GM12878 (cell line): ENCODE measurements around the gene GAMT. TPM values are rescaled to one million over a fixed set of nuclear protein-coding genes. Genes with fewer than 3 reads are reported as not detected.

ENCODE experiments used
- ATAC-seq: fragments of 200-7000 bp; cut with Tn5 transposase; 3 replicates; pipeline ENCODE4 v1.9.1; 2020; ENCODE audit warnings: mild to moderate bottlenecking, moderate library complexity
- Bru-seq: library from RNA; stranded (reverse); fragments of 400-500 nt; gene quantifications from one replicate; lab custom pipeline; 2021; lab: Mats Ljungman, UMichigan
- BruChase-seq, 2 experiments: library from RNA; stranded (reverse); fragments of 400-500 nt; gene quantifications; one replicate each; lab custom pipeline; 2021; lab: Mats Ljungman, UMichigan
- BruUV-seq: library from RNA; stranded (reverse); fragments of 400-500 nt; replicated peaks from 2 replicates; lab custom pipeline; 2021; lab: Mats Ljungman, UMichigan
- CTCF ChIA-PET: fragments of 300-600 bp; sonication (Branson Sonifier 250); formaldehyde crosslinking; extraction: SDS; loops from one replicate; lab custom pipeline; 2021; ENCODE audit warnings: inconsistent platforms; lab: Yijun Ruan, JAX
- POLR2A ChIA-PET: fragments of 350-600 bp; formaldehyde crosslinking; extraction: SDS; loops from one replicate; lab custom pipeline; 2021; ENCODE audit warnings: inconsistent platforms; lab: Charles Lee
- RAD21 ChIA-PET: fragments of 300-600 bp; sonication (Branson Sonifier 250); formaldehyde crosslinking; loops from one replicate; lab custom pipeline; 2023; ENCODE audit warnings: antibody characterized with exemption; ENCODE audit not compliant: unreplicated experiment; lab: Charles Lee
- SMC1A ChIA-PET: fragments of 300-600 bp; sonication (Branson Sonifier 250); formaldehyde crosslinking; loops from one replicate; lab custom pipeline; 2023; ENCODE audit not compliant: unreplicated experiment, uncharacterized antibody; lab: Charles Lee
- DNase-seq: peaks from one replicate; pipeline ENCODE4 v3.0.0-alpha.2; 2011; ENCODE audit warnings: low read depth, low spot score
- FAIRE-seq: peaks from 3 replicates; lab custom pipeline; 2011; peaks lifted over from hg19 to GRCh38; lab: Jason Lieb, UNC
- H2AFZ ChIP-seq: 2 replicates; pipeline ENCODE4 v1.6.0; 2011; ENCODE audit warnings: low read depth, low read length, control low read depth; ENCODE audit not compliant: control insufficient read depth
- H3K27ac ChIP-seq: 2 replicates; pipeline ENCODE4 v1.5.1; 2011; ENCODE audit warnings: control low read depth; ENCODE audit not compliant: control insufficient read depth, insufficient read depth
- H3K27me3 ChIP-seq, 2 experiments: replicated peaks in 1 of 2; 2 replicates each; pipeline versions ENCODE4 v1.6.0 to v1.6.1; 2011; ENCODE audit warnings: low read length in 1 of 2; ENCODE audit not compliant: control insufficient read depth in 2 of 2, insufficient read depth in 2 of 2
- H3K36me3 ChIP-seq, 2 experiments: 2 replicates each; pipeline ENCODE4 v1.5.1; 2011; ENCODE audit warnings: low read length in 1 of 2; ENCODE audit not compliant: control insufficient read depth in 2 of 2, insufficient read depth in 2 of 2
- H3K4me1 ChIP-seq: 2 replicates; pipeline ENCODE4 v1.6.1; 2011; ENCODE audit warnings: mild to moderate bottlenecking, low read length, moderate library complexity, mixed read lengths; ENCODE audit not compliant: control insufficient read depth, insufficient read depth
- H3K4me2 ChIP-seq: 2 replicates; pipeline ENCODE4 v1.6.0; 2011; ENCODE audit warnings: control low read depth; ENCODE audit not compliant: control insufficient read depth, insufficient read depth
- H3K4me3 ChIP-seq: fragments of 200-600 bp; sonication (generic); 2 replicates; pipeline ENCODE4 v1.5.1; 2016
- H3K79me2 ChIP-seq: 2 replicates; pipeline ENCODE4 v1.6.0; 2011; ENCODE audit warnings: low read length; ENCODE audit not compliant: control insufficient read depth, insufficient read depth
- H3K9ac ChIP-seq: 2 replicates; pipeline ENCODE4 v1.8.0; 2011; ENCODE audit warnings: low read length, control low read depth, mixed read lengths; ENCODE audit not compliant: control insufficient read depth, insufficient read depth
- H3K9me3 ChIP-seq: replicated peaks from 3 replicates; pipeline ENCODE4 v1.5.1; 2011; ENCODE audit warnings: mild to moderate bottlenecking, low read length; ENCODE audit not compliant: control insufficient read depth, insufficient read depth
- H4K20me1 ChIP-seq: 2 replicates; pipeline ENCODE4 v1.6.0; 2011; ENCODE audit not compliant: control insufficient read depth, insufficient read depth
- BACH1 ChIP-seq: fragments of 450-650 bp; IDR thresholded peaks from 2 replicates; pipeline ENCODE4 v1.6.1; 2017; ENCODE audit warnings: mild to moderate bottlenecking, borderline replicate concordance
- CBX3 ChIP-seq: fragments of 200-600 bp; sonication (generic); IDR thresholded peaks from 2 replicates; pipeline ENCODE4 v1.6.1; 2016; ENCODE audit warnings: low read depth, borderline replicate concordance
- NR2C1 ChIP-seq: fragments of 450-650 bp; IDR thresholded peaks from 2 replicates; pipeline ENCODE4 v1.6.1; 2017; ENCODE audit warnings: antibody characterized with exemption, mild to moderate bottlenecking, moderate library complexity
- NR2F1 ChIP-seq: fragments of 450-650 bp; conservative IDR thresholded peaks from 2 replicates; pipeline ENCODE4 v1.6.1; 2017; ENCODE audit warnings: mild to moderate bottlenecking
- PML ChIP-seq: IDR thresholded peaks from 2 replicates; pipeline ENCODE4 v1.6.1; 2012; ENCODE audit warnings: low read length, inconsistent platforms
- POLR2A ChIP-seq: IDR thresholded peaks from 2 replicates; pipeline ENCODE4 v1.6.1; 2011; ENCODE audit warnings: low read depth, mild to moderate bottlenecking, low read length
- RAD21 ChIP-seq: IDR thresholded peaks from 2 replicates; pipeline ENCODE4 v1.6.1; 2011; ENCODE audit warnings: mild to moderate bottlenecking, low read depth, low read length, moderate library complexity; ENCODE audit not compliant: insufficient read depth
- SIX5 ChIP-seq: IDR thresholded peaks from 2 replicates; pipeline ENCODE4 v1.6.1; 2011; ENCODE audit warnings: mild to moderate bottlenecking, low read depth, low read length, moderate library complexity; ENCODE audit not compliant: severe bottlenecking
- SMARCA5 ChIP-seq: fragments of 450-650 bp; IDR thresholded peaks from 2 replicates; pipeline ENCODE4 v1.6.1; 2017; ENCODE audit warnings: mild to moderate bottlenecking
- ZNF217 ChIP-seq: fragments of 450-650 bp; IDR thresholded peaks from 2 replicates; pipeline ENCODE4 v1.6.1; 2017; ENCODE audit warnings: antibody characterized with exemption, mild to moderate bottlenecking
- WGBS: methylation state at CpG from one replicate; pipeline ENCODE4 v1.1.6; 2016; ENCODE audit warnings: low lambda C conversion rate; ENCODE audit not compliant: insufficient replicate concordance, insufficient coverage; ENCODE audit errors: missing lambda C conversion rate; 5-methylcytosine and 5-hydroxymethylcytosine counted together
- in situ Hi-C: fragments of 300-500 bp; cut with MboI; formaldehyde crosslinking; loops from 9 replicates; pipeline ENCODE4 v1.14.3; 2018; ENCODE audit warnings: mixed read lengths
- intact Hi-C: fragments of 100-400 bp; cut with micrococcal nuclease; formaldehyde crosslinking; loops from one replicate; pipeline ENCODE4 v1.14.2; 2022; ENCODE audit not compliant: unreplicated experiment
- long read RNA-seq, 2 experiments: library from polyadenylated mRNA; unstranded; transcript quantifications; one replicate each; pipeline ENCODE4 v2.0.0, GENCODE V29; 2019 to 2020
- polyA minus RNA-seq, 3 experiments: library from RNA; depleted of rRNA, polyadenylated mRNA; stranded (reverse); fragments of >200 nt; gene quantifications; 2 replicates each; pipeline ENCODE4 v1.2.3, GENCODE V29; 2011
- polyA plus RNA-seq, 11 experiments: library from polyadenylated mRNA; depleted of rRNA in 4 of 11; unstranded in 6 of 11; stranded (reverse) in 5 of 11; fragments of >200 nt; fragmentation: Nextera tagmentation in 4 of 11; fragmentation: Illumina TruSeq in 1 of 11; extraction: Ambion mirVana in 4 of 11; extraction: Trizol in 1 of 11; gene quantifications; 1 replicate in 1 of 11; 2 replicates in 10 of 11; pipeline versions ENCODE4 v1.2.1 to v1.2.3, GENCODE V29; 2011 to 2016; ENCODE audit warnings: inconsistent platforms in 2 of 11, missing spikeins in 2 of 11, low read depth in 1 of 11
- total RNA-seq, 4 experiments: library from RNA; depleted of rRNA in 3 of 4; stranded (reverse); fragments of >200 nt in 3 of 4; fragmentation: Illumina TruSeq in 1 of 4; extraction: Trizol in 1 of 4; gene quantifications; 2 replicates each; pipeline versions ENCODE4 v1.2.1 to v1.2.3, GENCODE V29; 2013 to 2021
- TF ChIP-seq, protein P1 (sequence below): fragments of 450-650 bp; conservative IDR thresholded peaks from 2 replicates; pipeline ENCODE4 v1.6.1; 2017; ENCODE audit warnings: mild to moderate bottlenecking, moderate library complexity
- TF ChIP-seq, protein P2 (sequence below), 3 experiments: IDR thresholded peaks in 2 of 3; conservative IDR thresholded peaks in 1 of 3; 2 replicates each; pipeline ENCODE4 v1.5.1; 2011; ENCODE audit warnings: low read depth in 3 of 3, low read length in 3 of 3, mild to moderate bottlenecking in 3 of 3, control low read depth in 2 of 3, moderate library complexity in 2 of 3, inconsistent platforms in 1 of 3, mixed read lengths in 1 of 3; ENCODE audit not compliant: control insufficient read depth in 2 of 3, insufficient read depth in 1 of 3; ENCODE audit errors: extremely low read depth in 1 of 3

The GAMT gene
- 6.5 and 6.7 TPM in 2 replicates for total RNA-seq (2013; cell fraction: nucleolus; rRNA removed)
- 50.1 and 55.2 TPM in 2 replicates for total RNA-seq (2014; rRNA removed)
- total RNA-seq (2014; rRNA removed; fragmentation: Illumina TruSeq; extraction: Trizol), result 22.5 and 24.9 TPM in 2 replicates
- total RNA-seq (2021), result 49.1 and 52.0 TPM in 2 replicates
- 9.2 TPM for polyA plus RNA-seq (2011; ENCODE audit: low read depth)
- 4.7 and 13.0 TPM in 2 replicates for polyA plus RNA-seq (2011; rRNA removed)
- polyA plus RNA-seq (2011; cell fraction: cytosol; rRNA removed), result 13.6 and 22.1 TPM in 2 replicates
- 11.4 and 12.7 TPM in 2 replicates for polyA plus RNA-seq (2011; cell fraction: nucleus; rRNA removed)
- polyA plus RNA-seq (2012), result 28.9 and 29.0 TPM in 2 replicates
- 8.3 and 28.5 TPM in 2 replicates for polyA plus RNA-seq (2014; fragmentation: Illumina TruSeq; extraction: Trizol)
- polyA plus RNA-seq (2014; fragmentation: Nextera tagmentation; extraction: Ambion mirVana), result 1 to 10 TPM; 1.6 to 5.6 TPM
- 56.0 and 65.8 TPM in 2 replicates for polyA plus RNA-seq (2014; rRNA removed)
- 100 to 1,000 TPM; 122 to 131 TPM for polyA plus RNA-seq (2016; fragmentation: Nextera tagmentation; extraction: Ambion mirVana)
- 4.2 and 10.8 TPM in 2 replicates for polyA minus RNA-seq (2011; rRNA and poly(A)+ RNA removed)
- 4.5 and 11.0 TPM in 2 replicates for polyA minus RNA-seq (2011; cell fraction: cytosol; rRNA and poly(A)+ RNA removed)
- polyA minus RNA-seq (2011; cell fraction: nucleus; rRNA and poly(A)+ RNA removed), result 2.1 and 5.4 TPM in 2 replicates
- percentile 39 among the genes with signal in this experiment for Bru-seq, nascent RNA
- percentile 39 among the genes with signal in this experiment for BruChase-seq, experiment 1, labeled RNA remaining after a 6-hour chase
- percentile 37 among the genes with signal in this experiment for BruChase-seq, experiment 2, labeled RNA remaining after a 2-hour chase
- long read RNA-seq, experiment 1, transcript GAMT-201 (6 exons, 1,121 nt), result major isoform, 17 of 17 reads
- long read RNA-seq, experiment 1, partial matches to known transcripts, result 0 of 17 reads
- long read RNA-seq, experiment 1, other reads (novel, unspliced or antisense), result 0 of 17 reads
- long read RNA-seq, experiment 2, partial matches to known transcripts, result 0 of 3 reads
- long read RNA-seq, experiment 2, other reads (novel, unspliced or antisense), result 0 of 3 reads

DNA sequence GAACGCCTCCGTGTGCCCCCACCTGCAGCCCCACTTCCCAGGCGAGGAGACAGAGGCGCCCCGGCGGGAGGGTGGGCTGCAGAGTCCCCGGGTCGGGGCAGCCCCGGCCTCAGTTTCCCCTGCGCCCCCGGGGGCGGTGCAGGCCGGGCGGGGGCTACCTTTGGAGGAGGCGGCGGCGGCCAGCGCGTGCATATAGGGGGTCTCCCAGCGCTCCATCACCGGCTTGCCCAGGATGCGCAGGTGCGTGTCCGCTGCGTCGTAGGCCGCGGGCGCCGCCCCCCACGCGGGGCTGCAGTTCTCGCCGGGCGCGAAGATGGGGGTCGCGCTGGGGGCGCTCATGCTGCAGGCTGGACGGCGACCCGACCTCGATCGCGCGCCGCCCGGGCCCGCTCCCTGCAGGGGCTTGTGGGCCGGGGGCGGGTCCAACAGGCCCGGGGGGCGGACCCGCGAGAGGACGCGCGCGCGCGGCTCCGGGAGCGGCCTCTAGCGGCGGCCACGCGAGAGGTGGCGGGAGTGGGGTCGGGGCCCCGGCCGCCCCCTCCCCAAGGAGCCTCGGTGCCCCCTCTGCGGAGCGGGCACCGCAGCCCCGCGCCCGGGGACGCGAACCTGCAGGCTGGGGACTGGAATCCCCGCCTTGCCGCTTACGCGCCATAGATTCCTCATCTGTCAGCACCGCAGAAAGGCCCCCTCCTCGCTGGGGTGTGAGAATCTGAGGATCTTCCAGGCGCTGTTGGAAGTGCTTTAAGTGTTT is at the start of gene GAMT:
GAMT (minus strand) TSS at position 405 of the 751 bp plus-strand sequence; CDS start at position 339, 66 bp downstream.
- H3K79me2 ChIP-seq, result no peaks in the 10 kb centered on the region; the same call in 1 of the 2 replicates
- H3K9me3 ChIP-seq, result no peaks in the 10 kb centered on the region
- peak within 1 kb of the TSS; percentile 87 for H3K4me2 ChIP-seq
- intact Hi-C loops, result no loop called here
- H3K36me3 ChIP-seq, result no peaks in the 10 kb centered on the region
- peak; percentile 81 for ATAC-seq
- H2AFZ ChIP-seq, result peak within 1 kb of the TSS; percentile 72
- ChIA-PET CTCF (no interaction called here), SMC1A (interaction anchor here (1.1 kb wide), 1 partner anchor 18 kb away, joined by 3 read pairs; no protein-coding TSS in a partner anchor), POLR2A (no interaction called here), RAD21 (no interaction called here)
- H3K4me1 ChIP-seq, result peaks cover 4% of the 10 kb centered on the region
- no peak for DNase-seq
- peak within 1 kb of the TSS; percentile 81 for H3K4me3 ChIP-seq
- H3K27me3 ChIP-seq, result peaks cover 1 to 5% of the 10 kb centered on the region in 2 experiments; a peak in 2 of 4 replicates
- no peak for FAIRE-seq
- no peaks in the 10 kb centered on the region for H4K20me1 ChIP-seq
- 2% methylated on average over 85 of the region's 87 CpGs for WGBS
- in situ Hi-C loops, result no loop called here
- no peak within 1 kb of the TSS for H3K27ac ChIP-seq
- peak within 1 kb of the TSS; percentile 64 for H3K9ac ChIP-seq
- BruUV-seq, result no TSS peak
- TF ChIP-seq POLR2A, result peak; percentile 62
- TF ChIP-seq ZNF217, result peak; percentile 29
- TF ChIP-seq SMARCA5, result peak; percentile 77
- TF ChIP-seq NR2F1, result peak; percentile 46; the same call in 1 of the 2 replicates
- TF ChIP-seq, protein P1, sequence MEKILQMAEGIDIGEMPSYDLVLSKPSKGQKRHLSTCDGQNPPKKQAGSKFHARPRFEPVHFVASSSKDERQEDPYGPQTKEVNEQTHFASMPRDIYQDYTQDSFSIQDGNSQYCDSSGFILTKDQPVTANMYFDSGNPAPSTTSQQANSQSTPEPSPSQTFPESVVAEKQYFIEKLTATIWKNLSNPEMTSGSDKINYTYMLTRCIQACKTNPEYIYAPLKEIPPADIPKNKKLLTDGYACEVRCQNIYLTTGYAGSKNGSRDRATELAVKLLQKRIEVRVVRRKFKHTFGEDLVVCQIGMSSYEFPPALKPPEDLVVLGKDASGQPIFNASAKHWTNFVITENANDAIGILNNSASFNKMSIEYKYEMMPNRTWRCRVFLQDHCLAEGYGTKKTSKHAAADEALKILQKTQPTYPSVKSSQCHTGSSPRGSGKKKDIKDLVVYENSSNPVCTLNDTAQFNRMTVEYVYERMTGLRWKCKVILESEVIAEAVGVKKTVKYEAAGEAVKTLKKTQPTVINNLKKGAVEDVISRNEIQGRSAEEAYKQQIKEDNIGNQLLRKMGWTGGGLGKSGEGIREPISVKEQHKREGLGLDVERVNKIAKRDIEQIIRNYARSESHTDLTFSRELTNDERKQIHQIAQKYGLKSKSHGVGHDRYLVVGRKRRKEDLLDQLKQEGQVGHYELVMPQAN, result peak; percentile 79
- no peak for TF ChIP-seq SIX5
- TF ChIP-seq BACH1, result peak; percentile 80
- TF ChIP-seq PML, result no peak
- TF ChIP-seq CBX3, result no peak
- TF ChIP-seq RAD21, result no peak
- TF ChIP-seq, protein P2, sequence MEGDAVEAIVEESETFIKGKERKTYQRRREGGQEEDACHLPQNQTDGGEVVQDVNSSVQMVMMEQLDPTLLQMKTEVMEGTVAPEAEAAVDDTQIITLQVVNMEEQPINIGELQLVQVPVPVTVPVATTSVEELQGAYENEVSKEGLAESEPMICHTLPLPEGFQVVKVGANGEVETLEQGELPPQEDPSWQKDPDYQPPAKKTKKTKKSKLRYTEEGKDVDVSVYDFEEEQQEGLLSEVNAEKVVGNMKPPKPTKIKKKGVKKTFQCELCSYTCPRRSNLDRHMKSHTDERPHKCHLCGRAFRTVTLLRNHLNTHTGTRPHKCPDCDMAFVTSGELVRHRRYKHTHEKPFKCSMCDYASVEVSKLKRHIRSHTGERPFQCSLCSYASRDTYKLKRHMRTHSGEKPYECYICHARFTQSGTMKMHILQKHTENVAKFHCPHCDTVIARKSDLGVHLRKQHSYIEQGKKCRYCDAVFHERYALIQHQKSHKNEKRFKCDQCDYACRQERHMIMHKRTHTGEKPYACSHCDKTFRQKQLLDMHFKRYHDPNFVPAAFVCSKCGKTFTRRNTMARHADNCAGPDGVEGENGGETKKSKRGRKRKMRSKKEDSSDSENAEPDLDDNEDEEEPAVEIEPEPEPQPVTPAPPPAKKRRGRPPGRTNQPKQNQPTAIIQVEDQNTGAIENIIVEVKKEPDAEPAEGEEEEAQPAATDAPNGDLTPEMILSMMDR (IDR thresholded peaks at IDR 0.05 in 2 of 3, conservative IDR thresholded peaks at IDR 0.05 in 1 of 3; ENCODE audit: control insufficient read depth in 2 of 3, extremely low read depth in 1 of 3, insufficient read depth in 1 of 3, low read depth in 3 of 3, low read length in 3 of 3), result peak in 2 of 3 experiments; percentile 40 to 48; a peak in 4 of 6 replicates
- TF ChIP-seq NR2C1, result 0 out of 2 replicates have a peak, but pooled peaks have one; percentile 16
